ENCODE data around the gene ACSF3.
A peak's percentile ranks its signal among the peaks of the same experiment; 100 is the strongest.

ACSF3 gene

GRCh38 chr16:89093602-89094251 lies at the start of gene ACSF3:
ACSF3 (plus strand) TSS chr16:89093852; CDS start chr16:89100682, 6,830 bp downstream.
- peak; percentile 53 for DNase-seq

GRCh38 chr16:89044418-89045180 lies 49.1 kb upstream of the ACSF3 start:
- DNase-seq, result peak; percentile 43

GRCh38 chr16:89045181-89045815 lies 48.4 kb upstream of the ACSF3 start:
- DNase-seq, result no peak

- no peak for DNase-seq
Observed at GRCh38 chr16:89045881-89046280, 47.8 kb upstream of the ACSF3 start.

GRCh38 chr16:89046491-89046890 lies 47.2 kb upstream of the ACSF3 start:
- DNase-seq, result no peak

- no peak for DNase-seq
Observed at GRCh38 chr16:89047331-89048089, 46.1 kb upstream of the ACSF3 start.

GRCh38 chr16:89048090-89048725 lies 45.4 kb upstream of the ACSF3 start:
- peak; percentile 68 for DNase-seq

GRCh38 chr16:89048871-89049422 lies 44.7 kb upstream of the ACSF3 start:
- no peak for DNase-seq

- peak; percentile 77 for DNase-seq
Observed at GRCh38 chr16:89049484-89050118, 44.1 kb upstream of the ACSF3 start.

- DNase-seq, result no peak
Observed at GRCh38 chr16:89050119-89050867, 43.4 kb upstream of the ACSF3 start.

GRCh38 chr16:89050868-89051311 lies 42.8 kb upstream of the ACSF3 start:
- DNase-seq, result no peak

- no peak for DNase-seq
Observed at GRCh38 chr16:89051521-89052166, 42.0 kb upstream of the ACSF3 start.

- no peak for DNase-seq
Observed at GRCh38 chr16:89052191-89052889, 41.3 kb upstream of the ACSF3 start.

GRCh38 chr16:89052890-89053724 lies 40.5 kb upstream of the ACSF3 start:
- no peak for DNase-seq

- no peak for DNase-seq
Observed at GRCh38 chr16:89053725-89054029, 40.0 kb upstream of the ACSF3 start.

- no peak for DNase-seq
Observed at GRCh38 chr16:89054261-89054661, 39.4 kb upstream of the ACSF3 start.

GRCh38 chr16:89054714-89055113 lies 38.9 kb upstream of the ACSF3 start:
- DNase-seq, result no peak

GRCh38 chr16:89055313-89055712 lies 38.3 kb upstream of the ACSF3 start:
- no peak for DNase-seq
